ENCODE data around the gene SMYD3. TPM values are rescaled to one million over a fixed set of nuclear protein-coding genes. Genes with fewer than 3 reads are reported as not detected.

The SMYD3 gene
- total and polyA plus RNA-seq, 9 of the 15 experiments (the other 6 are each of a cell fraction or from before 2014, with no cell fraction given), result 128 to 440 (median 197) TPM

DNA sequence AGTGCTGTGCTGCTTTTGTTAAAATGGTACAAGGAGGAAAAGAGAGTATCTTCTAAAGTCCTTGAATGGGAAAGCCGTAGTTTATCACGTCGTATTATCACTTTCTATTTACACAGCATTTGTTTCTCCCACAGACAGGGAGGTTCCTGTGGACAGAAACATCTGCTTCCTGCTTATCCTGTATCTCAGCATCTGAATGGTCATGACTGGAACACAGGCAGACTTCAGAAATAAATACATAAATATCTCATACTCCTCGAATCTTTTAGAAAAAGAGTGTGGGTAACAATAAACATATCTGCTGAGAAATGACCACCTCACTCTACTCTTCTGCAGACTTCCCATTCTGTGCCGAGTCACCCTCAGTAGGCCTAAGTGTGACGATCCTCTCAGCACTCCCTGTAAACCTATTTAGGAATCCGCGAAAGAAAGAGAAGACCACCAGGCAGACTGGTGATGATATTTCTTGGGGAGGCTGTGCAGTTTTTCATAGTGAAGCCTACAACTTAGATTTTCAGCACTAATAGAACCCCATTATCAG lies 393.5 kb downstream of the SMYD3 start (continued):
- TF ChIP-seq, protein P1, sequence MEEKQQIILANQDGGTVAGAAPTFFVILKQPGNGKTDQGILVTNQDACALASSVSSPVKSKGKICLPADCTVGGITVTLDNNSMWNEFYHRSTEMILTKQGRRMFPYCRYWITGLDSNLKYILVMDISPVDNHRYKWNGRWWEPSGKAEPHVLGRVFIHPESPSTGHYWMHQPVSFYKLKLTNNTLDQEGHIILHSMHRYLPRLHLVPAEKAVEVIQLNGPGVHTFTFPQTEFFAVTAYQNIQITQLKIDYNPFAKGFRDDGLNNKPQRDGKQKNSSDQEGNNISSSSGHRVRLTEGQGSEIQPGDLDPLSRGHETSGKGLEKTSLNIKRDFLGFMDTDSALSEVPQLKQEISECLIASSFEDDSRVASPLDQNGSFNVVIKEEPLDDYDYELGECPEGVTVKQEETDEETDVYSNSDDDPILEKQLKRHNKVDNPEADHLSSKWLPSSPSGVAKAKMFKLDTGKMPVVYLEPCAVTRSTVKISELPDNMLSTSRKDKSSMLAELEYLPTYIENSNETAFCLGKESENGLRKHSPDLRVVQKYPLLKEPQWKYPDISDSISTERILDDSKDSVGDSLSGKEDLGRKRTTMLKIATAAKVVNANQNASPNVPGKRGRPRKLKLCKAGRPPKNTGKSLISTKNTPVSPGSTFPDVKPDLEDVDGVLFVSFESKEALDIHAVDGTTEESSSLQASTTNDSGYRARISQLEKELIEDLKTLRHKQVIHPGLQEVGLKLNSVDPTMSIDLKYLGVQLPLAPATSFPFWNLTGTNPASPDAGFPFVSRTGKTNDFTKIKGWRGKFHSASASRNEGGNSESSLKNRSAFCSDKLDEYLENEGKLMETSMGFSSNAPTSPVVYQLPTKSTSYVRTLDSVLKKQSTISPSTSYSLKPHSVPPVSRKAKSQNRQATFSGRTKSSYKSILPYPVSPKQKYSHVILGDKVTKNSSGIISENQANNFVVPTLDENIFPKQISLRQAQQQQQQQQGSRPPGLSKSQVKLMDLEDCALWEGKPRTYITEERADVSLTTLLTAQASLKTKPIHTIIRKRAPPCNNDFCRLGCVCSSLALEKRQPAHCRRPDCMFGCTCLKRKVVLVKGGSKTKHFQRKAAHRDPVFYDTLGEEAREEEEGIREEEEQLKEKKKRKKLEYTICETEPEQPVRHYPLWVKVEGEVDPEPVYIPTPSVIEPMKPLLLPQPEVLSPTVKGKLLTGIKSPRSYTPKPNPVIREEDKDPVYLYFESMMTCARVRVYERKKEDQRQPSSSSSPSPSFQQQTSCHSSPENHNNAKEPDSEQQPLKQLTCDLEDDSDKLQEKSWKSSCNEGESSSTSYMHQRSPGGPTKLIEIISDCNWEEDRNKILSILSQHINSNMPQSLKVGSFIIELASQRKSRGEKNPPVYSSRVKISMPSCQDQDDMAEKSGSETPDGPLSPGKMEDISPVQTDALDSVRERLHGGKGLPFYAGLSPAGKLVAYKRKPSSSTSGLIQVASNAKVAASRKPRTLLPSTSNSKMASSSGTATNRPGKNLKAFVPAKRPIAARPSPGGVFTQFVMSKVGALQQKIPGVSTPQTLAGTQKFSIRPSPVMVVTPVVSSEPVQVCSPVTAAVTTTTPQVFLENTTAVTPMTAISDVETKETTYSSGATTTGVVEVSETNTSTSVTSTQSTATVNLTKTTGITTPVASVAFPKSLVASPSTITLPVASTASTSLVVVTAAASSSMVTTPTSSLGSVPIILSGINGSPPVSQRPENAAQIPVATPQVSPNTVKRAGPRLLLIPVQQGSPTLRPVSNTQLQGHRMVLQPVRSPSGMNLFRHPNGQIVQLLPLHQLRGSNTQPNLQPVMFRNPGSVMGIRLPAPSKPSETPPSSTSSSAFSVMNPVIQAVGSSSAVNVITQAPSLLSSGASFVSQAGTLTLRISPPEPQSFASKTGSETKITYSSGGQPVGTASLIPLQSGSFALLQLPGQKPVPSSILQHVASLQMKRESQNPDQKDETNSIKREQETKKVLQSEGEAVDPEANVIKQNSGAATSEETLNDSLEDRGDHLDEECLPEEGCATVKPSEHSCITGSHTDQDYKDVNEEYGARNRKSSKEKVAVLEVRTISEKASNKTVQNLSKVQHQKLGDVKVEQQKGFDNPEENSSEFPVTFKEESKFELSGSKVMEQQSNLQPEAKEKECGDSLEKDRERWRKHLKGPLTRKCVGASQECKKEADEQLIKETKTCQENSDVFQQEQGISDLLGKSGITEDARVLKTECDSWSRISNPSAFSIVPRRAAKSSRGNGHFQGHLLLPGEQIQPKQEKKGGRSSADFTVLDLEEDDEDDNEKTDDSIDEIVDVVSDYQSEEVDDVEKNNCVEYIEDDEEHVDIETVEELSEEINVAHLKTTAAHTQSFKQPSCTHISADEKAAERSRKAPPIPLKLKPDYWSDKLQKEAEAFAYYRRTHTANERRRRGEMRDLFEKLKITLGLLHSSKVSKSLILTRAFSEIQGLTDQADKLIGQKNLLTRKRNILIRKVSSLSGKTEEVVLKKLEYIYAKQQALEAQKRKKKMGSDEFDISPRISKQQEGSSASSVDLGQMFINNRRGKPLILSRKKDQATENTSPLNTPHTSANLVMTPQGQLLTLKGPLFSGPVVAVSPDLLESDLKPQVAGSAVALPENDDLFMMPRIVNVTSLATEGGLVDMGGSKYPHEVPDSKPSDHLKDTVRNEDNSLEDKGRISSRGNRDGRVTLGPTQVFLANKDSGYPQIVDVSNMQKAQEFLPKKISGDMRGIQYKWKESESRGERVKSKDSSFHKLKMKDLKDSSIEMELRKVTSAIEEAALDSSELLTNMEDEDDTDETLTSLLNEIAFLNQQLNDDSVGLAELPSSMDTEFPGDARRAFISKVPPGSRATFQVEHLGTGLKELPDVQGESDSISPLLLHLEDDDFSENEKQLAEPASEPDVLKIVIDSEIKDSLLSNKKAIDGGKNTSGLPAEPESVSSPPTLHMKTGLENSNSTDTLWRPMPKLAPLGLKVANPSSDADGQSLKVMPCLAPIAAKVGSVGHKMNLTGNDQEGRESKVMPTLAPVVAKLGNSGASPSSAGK (IDR thresholded peaks at IDR 0.05), result no peak; the same call in 1 of the 2 replicates
- no peak for TF ChIP-seq ZNF57 (CRISPR knock-in tag; IDR thresholded peaks at IDR 0.05)
- TF ChIP-seq TEAD4 (IDR thresholded peaks at IDR 0.05; ENCODE audit: low read length), result peak; percentile 85
- no peak for TF ChIP-seq TEAD4 (CRISPR knock-in tag; IDR thresholded peaks at IDR 0.05; ENCODE audit: borderline replicate concordance)
- TF ChIP-seq ZNF277 (CRISPR knock-in tag; IDR thresholded peaks at IDR 0.05; ENCODE audit: borderline replicate concordance), result no peak
- TF ChIP-seq IRF2 (CRISPR knock-in tag; IDR thresholded peaks at IDR 0.05), result no peak
- TF ChIP-seq, protein P2, sequence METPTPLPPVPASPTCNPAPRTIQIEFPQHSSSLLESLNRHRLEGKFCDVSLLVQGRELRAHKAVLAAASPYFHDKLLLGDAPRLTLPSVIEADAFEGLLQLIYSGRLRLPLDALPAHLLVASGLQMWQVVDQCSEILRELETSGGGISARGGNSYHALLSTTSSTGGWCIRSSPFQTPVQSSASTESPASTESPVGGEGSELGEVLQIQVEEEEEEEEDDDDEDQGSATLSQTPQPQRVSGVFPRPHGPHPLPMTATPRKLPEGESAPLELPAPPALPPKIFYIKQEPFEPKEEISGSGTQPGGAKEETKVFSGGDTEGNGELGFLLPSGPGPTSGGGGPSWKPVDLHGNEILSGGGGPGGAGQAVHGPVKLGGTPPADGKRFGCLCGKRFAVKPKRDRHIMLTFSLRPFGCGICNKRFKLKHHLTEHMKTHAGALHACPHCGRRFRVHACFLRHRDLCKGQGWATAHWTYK (CRISPR knock-in tag; IDR thresholded peaks at IDR 0.05), result no peak
- no peak for TF ChIP-seq BMI1 (IDR thresholded peaks at IDR 0.05; ENCODE audit: low read length)
- no peak for TF ChIP-seq CBX8 (IDR thresholded peaks at IDR 0.05; ENCODE audit: borderline replicate concordance, extremely low read depth, low read depth, low read length, poor library complexity, severe bottlenecking)
- TF ChIP-seq ZNF584 (CRISPR knock-in tag; IDR thresholded peaks at IDR 0.05; ENCODE audit: low read depth), result peak; percentile 66; the same call in 1 of the 2 replicates
- TF ChIP-seq HMG20B (CRISPR knock-in tag; IDR thresholded peaks at IDR 0.05), result no peak
- TF ChIP-seq, protein P3, sequence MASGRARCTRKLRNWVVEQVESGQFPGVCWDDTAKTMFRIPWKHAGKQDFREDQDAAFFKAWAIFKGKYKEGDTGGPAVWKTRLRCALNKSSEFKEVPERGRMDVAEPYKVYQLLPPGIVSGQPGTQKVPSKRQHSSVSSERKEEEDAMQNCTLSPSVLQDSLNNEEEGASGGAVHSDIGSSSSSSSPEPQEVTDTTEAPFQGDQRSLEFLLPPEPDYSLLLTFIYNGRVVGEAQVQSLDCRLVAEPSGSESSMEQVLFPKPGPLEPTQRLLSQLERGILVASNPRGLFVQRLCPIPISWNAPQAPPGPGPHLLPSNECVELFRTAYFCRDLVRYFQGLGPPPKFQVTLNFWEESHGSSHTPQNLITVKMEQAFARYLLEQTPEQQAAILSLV (tag; IDR thresholded peaks at IDR 0.05), result no peak
- TF ChIP-seq NCOA4 (IDR thresholded peaks at IDR 0.05; ENCODE audit: partially characterized antibody), result no peak

All from K562 (cell line).